ENCODE data around the gene GPS2.

Gene GPS2

DNA sequence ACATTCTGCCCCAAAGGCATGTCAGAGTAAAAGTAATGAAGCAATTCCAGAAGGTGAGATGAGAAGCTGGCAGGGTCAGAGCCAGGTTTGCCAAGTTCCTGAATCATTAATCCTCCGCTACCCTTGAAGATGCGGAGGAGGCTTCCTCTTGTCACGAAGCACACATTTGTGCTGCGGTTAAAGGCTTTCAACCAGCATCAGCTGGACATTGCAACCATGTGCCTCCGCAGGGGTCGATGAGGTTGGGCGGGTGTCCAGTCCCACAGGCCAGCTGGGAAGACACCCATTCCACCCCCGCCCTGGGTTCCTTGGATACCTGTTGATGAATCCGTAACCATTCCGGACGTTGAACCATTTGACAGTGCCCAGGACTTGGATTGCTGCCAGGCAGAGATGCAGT lies 22.0 kb downstream of the GPS2 start:
- no peak for DNase-seq (ENCODE audit: low read depth)

DNA sequence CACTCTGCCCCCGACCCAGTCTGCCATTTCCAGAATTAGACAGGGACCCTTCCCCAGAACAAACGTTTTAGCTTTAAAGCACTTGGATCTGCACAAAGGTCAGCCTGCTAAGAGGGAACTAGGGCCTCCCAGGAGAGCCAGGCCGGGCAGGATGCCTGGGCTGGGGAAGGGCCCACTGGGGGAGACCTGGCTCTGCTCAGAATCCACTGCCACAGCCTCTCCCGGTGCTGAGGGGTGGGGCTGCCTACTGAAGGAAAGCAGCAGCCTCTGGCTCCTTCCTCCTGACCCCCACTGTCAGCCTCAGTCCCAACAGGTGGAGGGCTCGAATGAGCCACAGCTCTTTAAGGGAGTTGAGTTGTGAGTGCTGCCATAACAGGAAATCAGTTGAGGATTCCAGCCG lies 22.4 kb downstream of the GPS2 start:
- DNase-seq (ENCODE audit: low read depth): no peak

DNA sequence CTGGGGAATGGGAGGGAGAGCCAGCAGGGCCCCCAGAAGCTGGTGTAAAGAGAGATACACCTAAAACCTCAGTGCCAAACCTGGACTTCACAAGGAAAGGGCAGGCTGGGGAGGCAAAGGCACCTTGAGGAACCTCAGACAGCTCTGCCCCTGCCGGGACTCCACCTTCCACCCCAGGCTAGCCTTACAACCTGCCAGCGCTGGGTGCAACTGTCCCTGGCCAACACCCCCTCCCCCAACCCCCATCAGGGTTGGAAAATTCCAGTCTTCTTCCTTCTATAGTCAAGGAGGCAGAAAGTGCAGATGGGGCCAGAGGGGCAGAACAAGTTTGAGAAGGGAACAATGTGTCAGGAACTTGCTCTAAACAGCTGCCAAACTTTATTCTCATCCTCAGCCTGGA lies 23.0 kb downstream of the GPS2 start:
- no peak for DNase-seq (ENCODE audit: low read depth)

DNA sequence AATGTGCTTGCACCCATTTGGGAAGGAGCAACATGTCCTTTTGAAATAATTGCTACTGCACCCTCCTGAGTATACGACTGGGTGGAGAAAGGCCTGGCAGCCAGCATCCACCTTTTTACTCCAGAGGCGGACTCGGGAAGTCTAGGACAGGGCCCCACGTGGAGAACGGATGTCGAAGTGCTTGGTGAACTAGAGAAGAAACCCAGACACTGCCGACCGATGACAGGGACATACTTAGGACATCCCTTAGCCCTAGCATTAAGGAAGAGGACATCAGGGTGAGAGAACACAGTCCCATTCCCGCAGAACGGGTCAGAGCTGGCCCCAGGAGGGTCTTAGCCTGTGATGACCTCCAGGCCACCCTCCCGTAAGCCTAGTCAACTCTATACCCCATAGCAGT lies 24.5 kb downstream of the GPS2 start:
- DNase-seq (ENCODE audit: low read depth): no peak

DNA sequence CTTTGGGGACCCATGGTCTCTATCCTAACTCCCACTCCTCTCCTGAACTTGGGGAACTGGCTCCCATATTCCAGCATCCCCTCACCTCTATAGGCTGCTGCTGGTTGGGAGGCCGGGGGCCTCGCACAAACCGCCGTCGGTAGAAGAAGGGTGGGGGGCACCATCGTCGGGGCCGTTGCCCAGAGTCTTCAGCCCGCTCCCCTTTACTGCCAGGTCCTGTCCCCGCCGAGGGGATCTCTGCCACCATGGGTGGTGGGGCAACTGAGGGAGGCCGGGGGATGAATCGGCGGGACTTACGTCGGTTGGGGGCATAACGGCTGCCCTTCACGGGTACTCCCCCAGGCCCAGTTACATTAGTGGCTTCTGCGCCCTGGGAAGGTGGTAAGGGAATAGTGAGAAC lies 25.0 kb downstream of the GPS2 start:
- no peak for DNase-seq (ENCODE audit: low read depth)

- DNase-seq (ENCODE audit: low read depth): no peak
Observed at GRCh38 chr17:7289256-7290032, 25.7 kb downstream of the GPS2 start.

DNA sequence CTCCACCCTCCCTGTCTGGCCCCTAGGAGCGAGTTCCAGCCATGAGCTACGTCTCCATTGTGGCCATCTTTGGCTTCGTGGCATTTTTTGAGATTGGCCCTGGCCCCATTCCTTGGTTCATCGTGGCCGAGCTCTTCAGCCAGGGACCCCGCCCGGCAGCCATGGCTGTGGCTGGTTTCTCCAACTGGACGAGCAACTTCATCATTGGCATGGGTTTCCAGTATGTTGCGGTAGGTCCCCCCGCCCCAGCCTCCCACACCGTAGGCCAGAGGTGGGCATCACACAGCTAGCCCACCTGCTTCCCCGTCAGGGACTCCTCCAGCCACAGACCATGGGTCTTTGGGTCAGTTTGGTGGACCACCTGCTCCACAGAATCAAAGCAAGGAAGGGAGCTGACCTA lies 29.5 kb downstream of the GPS2 start:
- no peak for DNase-seq (ENCODE audit: low read depth)

DNA sequence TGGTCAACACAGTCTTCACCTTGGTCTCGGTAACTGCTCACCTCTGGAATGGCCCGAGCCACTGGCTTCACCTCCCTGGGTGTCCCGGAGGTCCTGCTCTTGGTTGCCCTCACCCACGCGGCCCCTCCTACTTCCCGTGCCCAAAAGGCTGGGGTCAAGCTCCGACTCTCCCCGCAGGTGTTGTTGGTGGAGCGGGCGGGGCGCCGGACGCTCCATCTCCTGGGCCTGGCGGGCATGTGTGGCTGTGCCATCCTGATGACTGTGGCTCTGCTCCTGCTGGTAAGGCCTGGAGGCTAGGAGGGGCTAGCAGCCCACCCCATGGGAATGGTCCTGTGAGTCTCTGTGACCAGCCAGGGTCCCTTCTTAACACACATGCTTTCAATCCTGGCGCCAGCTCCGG lies 30.2 kb downstream of the GPS2 start:
- DNase-seq (ENCODE audit: low read depth): no peak

- DNase-seq (ENCODE audit: low read depth): no peak
Observed at GRCh38 chr17:7283471-7284216, 31.5 kb downstream of the GPS2 start.

GRCh38 chr17:7282752-7283321 lies 32.3 kb downstream of the GPS2 start:
- no peak for DNase-seq (ENCODE audit: low read depth)

- DNase-seq (ENCODE audit: low read depth): no peak
Observed at GRCh38 chr17:7281953-7282751, 33.0 kb downstream of the GPS2 start.

DNA sequence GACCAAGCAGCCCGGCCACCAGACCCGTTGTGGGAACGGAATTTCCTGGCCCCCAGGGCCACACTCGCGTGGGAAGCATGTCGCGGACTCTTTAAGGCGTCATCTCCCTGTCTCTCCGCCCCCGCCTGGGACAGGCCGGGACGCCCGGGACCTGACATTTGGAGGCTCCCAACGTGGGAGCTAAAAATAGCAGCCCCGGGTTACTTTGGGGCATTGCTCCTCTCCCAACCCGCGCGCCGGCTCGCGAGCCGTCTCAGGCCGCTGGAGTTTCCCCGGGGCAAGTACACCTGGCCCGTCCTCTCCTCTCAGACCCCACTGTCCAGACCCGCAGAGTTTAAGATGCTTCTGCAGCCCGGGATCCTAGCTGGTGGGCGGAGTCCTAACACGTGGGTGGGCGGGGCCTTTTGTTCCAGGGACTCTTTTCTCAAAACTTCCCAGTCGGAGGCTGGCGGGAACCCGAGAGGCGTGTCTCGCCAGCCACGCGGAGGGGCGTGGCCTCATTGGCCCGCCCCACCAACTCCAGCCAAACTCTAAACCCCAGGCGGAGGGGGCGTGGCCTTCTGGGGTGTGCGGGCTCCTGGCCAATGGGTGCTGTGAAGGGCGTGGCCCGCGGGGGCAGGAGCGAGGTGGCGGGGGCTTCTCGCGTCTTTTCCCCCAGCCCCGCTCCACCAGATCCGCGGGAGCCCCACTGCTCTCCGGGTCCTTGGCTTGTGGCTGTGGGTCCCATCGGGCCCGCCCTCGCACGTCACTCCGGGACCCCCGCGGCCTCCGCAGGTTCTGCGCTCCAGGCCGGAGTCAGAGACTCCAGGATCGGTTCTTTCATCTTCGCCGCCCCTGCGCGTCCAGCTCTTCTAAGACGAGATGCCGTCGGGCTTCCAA lies 33.8 kb downstream of the GPS2 start, which contains the start of gene SLC2A4:
Gene SLC2A4 (plus strand): TSS at position 645 of the 879 bp plus-strand sequence. CDS start 217 bp downstream, at position 862.
- DNase-seq (ENCODE audit: low read depth): no peak

GRCh38 chr17:7280519-7281073 lies 34.6 kb downstream of the GPS2 start:
- no peak for DNase-seq (ENCODE audit: low read depth)

DNA sequence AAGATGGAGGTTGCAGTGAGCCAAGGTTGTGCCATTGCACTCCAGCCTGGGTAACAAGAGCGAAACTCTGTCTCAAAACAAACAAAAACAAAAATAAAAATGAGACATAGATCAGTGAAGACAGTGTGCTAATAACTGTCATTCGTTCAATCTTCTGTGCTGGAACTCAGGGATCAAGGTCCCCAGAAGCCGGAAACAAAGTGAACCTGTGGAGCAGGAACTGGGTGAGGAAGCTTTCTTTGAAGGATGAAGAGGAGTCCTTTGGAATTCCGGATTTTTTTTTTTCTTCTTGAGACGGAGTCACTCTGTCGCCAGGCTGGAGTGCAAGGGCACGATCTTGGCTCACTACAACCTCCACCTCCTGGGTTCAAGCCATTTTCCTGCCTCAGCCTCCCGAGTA lies 35.7 kb downstream of the GPS2 start:
- no peak for DNase-seq (ENCODE audit: low read depth)

DNA sequence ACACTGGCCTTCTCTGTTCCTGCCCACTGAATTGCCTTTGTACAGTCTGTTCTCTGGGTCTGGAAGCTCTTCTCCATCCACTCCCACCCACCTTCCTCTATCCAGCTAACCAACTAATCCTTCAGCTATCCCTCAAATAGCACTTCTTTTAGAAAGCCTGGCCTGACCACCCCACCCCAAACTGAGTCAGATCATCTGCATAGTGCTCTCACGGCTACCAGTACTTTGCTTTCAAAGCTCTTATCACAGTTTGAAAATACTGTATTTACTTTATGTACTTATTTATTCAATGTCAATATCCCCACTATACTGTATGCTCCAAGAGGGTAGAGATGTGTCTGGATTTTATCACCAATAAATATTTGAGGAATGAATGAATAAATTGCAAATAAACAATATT lies 48.4 kb downstream of the GPS2 start:
- DNase-seq (ENCODE audit: low read depth): no peak

DNA sequence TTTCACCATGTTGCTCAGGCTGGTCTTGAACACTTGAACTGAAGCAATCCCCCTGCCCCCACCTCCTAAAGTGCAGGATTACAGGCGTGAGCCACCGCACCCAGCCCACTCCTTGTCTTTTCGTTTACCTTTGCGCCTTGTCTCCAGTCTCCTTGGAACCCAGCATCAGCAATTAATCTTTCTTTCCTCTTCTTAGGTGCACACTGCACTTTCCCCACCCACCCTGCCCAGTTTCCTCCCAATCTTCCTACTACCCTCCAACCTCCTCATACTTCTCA lies 51.4 kb downstream of the GPS2 start:
- no peak for DNase-seq (ENCODE audit: low read depth)

- no peak for DNase-seq (ENCODE audit: low read depth)
Observed at GRCh38 chr17:7262935-7263800, 52.0 kb downstream of the GPS2 start.

Measured in CMK (cell line).